Activated CD4-positive, alpha-beta T cell treated with anti-CD3 and anti-CD28 coated beads for 36 hours (primary cell): ENCODE results near the gene SCYGR2. TPM values are rescaled to one million over a fixed set of nuclear protein-coding genes. Genes with fewer than 3 reads are reported as not detected.

ENCODE experiments used
- ATAC-seq: fragments of 200-7000 bp; cut with Tn5 transposase; one replicate; pipeline ENCODE4 v1.10.0; 2021; ENCODE audit warnings: mild to moderate bottlenecking, moderate library complexity
- CTCF ChIA-PET: fragments of 350-600 bp; sonication (Branson Sonifier 250); formaldehyde crosslinking; loops from one replicate; lab custom pipeline; 2021; ENCODE audit warnings: antibody characterized with exemption; lab: Charles Lee
- POLR2A ChIA-PET: fragments of 350-600 bp; sonication (Branson Sonifier 250); formaldehyde crosslinking; loops from one replicate; lab custom pipeline; 2021; ENCODE audit warnings: antibody characterized with exemption, inconsistent platforms; lab: Charles Lee
- DNase-seq: peaks from one replicate; pipeline ENCODE4 v3.0.0-alpha.2; 2020
- H3K27ac Mint-ChIP-seq: one replicate; pipeline ENCODE4 v1.8.0; 2021; ENCODE audit warnings: mixed read lengths
- H3K27me3 Mint-ChIP-seq: one replicate; pipeline ENCODE4 v1.8.0; 2021; ENCODE audit warnings: mixed read lengths
- H3K36me3 Mint-ChIP-seq: one replicate; pipeline ENCODE4 v1.8.0; 2021; ENCODE audit warnings: low read depth, mixed read lengths
- H3K4me1 Mint-ChIP-seq: one replicate; pipeline ENCODE4 v1.8.0; 2021; ENCODE audit warnings: mixed read lengths
- H3K4me3 Mint-ChIP-seq: one replicate; pipeline ENCODE4 v1.8.0; 2021; ENCODE audit warnings: mild to moderate bottlenecking, moderate library complexity, mixed read lengths
- H3K9me3 Mint-ChIP-seq: one replicate; pipeline ENCODE4 v1.8.0; 2021; ENCODE audit warnings: low read depth, mixed read lengths
- intact Hi-C, 2 experiments: fragments of 100-400 bp; cut with DNase I in 1 of 2; cut with micrococcal nuclease in 1 of 2; formaldehyde crosslinking; loops; one replicate each; pipeline versions ENCODE4 v1.14.2 to v1.15.1; 2022 to 2024; cut with DNase I, micrococcal nuclease
- total RNA-seq, 2 experiments: library from RNA; stranded (reverse); gene quantifications; one replicate each; pipeline ENCODE4 v1.2.3, GENCODE V29; 2021

SCYGR2 gene
- total RNA-seq, 2 experiments from 2014 or later = not detected

DNA sequence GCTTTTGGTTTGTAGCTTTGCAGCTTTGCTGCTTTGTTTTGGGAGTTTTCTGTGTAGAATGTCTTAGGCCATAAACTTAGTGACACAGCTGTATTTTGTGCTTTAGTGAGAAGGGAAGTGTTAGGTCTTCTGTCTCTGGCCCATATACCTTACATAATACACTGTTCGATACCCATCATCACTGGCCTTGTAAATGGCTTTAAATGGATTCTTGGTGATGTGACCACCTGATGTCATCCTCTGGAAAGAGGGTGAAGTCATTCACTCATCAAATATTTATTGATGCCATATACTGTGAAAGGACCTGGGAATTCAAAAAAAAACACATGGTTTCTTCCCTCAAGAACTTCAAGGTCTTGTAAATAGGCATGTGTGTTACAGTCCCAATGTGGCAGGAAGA lies 18.9 kb upstream of the SCYGR2 start:
- Mint-ChIP-seq H3K36me3 (peaks cover 6% of the 10 kb centered on the region), H3K4me1 (no peaks in the 10 kb centered on the region), H3K9me3 (peaks cover 13% of the 10 kb centered on the region), H3K4me3 (no peak overlapping the region), H3K27ac (no peak overlapping the region), H3K27me3 (peaks cover 22% of the 10 kb centered on the region)
- ATAC-seq (no peak), DNase-seq (no peak)
- intact Hi-C loops = loop anchor here in 1 of 2 experiments (5.0 kb wide), 1 partner anchor 172 kb away; no protein-coding TSS in a partner anchor
- ChIA-PET POLR2A (no interaction called here), CTCF (interaction anchor here (0.6 to 1.7 kb wide), 3 partner anchors 9 to 1995 kb away, joined by 3 to 4 read pairs (median 3); no protein-coding TSS in a partner anchor)

DNA sequence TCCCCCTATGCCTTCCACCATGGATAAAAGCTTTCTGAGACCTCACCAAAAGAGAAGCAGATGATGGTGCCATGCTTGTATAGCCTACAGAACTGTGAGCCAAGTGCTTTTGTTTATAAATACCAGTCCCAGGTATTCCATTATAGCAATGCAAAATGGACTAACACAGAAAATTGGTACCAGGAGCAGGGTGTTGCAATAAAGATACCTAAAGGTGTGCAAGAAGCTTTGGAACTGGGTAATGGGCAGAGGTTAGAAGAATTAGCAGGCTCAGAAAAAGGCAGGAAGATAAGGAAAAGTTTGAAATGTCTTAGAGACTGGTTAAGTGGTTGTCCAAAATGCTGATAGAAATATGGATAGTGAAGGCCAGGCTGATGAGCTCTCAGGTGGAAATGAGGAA lies 16.3 kb upstream of the SCYGR2 start:
- CTCF ChIA-PET = interaction anchor here (1.6 kb wide), 1 partner anchor 15 kb away, joined by 5 read pairs; no protein-coding TSS in a partner anchor
- no peak for DNase-seq
- no peak for ATAC-seq
- intact Hi-C loops = no loop called here
- no peak overlapping the region for H3K27ac Mint-ChIP-seq
- POLR2A ChIA-PET = no interaction called here
- H3K4me1 Mint-ChIP-seq = no peaks in the 10 kb centered on the region
- no peak overlapping the region for H3K4me3 Mint-ChIP-seq
- H3K27me3 Mint-ChIP-seq = peaks cover 17% of the 10 kb centered on the region
- H3K9me3 Mint-ChIP-seq = peaks cover 13% of the 10 kb centered on the region
- H3K36me3 Mint-ChIP-seq = peaks cover 6% of the 10 kb centered on the region

DNA sequence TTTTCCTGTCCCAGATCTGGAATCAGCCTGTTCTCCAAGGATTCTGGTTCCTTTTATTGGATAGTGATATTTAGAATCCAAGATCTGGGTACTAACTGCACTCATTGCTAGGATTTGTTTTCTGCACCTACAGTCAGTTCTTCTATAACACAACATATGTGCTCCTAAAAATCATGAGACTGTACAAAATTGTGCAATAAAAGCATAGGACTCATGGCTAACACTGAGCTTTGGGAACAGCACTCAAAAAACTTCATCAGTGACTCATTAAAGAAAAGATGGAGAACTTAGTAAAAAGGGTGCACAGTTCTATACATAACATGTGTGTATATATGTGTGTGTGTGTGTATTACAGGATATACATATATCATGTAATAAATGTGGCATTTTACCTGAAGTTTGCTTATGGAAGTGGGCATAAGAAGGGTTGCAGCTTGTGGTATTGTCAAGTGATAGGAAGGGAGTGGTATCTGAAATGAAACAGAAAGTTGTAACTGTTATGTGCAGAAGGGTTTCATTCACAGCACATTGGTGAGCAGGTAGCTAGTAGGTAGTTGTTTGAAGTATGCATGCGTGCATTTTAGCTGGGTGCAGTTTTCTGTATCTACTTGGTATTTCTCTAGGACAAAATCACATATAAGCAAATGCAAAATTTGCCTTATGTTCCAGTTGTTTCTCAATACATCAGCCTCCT lies 5.9 kb upstream of the SCYGR2 start:
- no peaks in the 10 kb centered on the region for H3K36me3 Mint-ChIP-seq
- ATAC-seq = no peak
- DNase-seq = no peak
- POLR2A ChIA-PET = no interaction called here
- no peak overlapping the region for H3K4me3 Mint-ChIP-seq
- H3K9me3 Mint-ChIP-seq = peaks cover 4% of the 10 kb centered on the region
- H3K27ac Mint-ChIP-seq = no peak overlapping the region
- intact Hi-C loops = no loop called here
- H3K27me3 Mint-ChIP-seq = peaks cover 31% of the 10 kb centered on the region
- CTCF ChIA-PET = no interaction called here
- H3K4me1 Mint-ChIP-seq = peaks cover 3% of the 10 kb centered on the region

DNA sequence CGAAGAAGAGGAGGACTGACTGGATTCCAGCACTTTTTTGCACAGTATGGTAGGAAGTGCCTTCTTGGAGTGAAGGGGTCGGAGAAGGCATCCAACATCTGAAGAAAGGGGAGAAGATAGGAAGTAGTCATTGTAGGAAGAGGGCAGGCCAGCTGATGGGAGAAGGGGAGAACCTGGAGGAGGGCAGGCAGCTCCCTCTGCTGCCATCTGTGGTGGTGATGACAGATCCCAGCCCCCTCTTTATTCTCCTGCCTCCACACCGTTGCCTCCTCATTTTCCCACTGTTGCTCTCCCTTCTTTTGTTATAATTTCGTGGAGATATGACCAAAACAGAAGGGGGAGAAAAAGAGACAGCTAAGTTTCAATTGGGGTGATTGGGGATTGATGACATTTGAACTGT lies 2.9 kb upstream of the SCYGR2 start:
- DNase-seq = no peak
- ChIA-PET CTCF (no interaction called here), POLR2A (no interaction called here)
- no peak for ATAC-seq
- Mint-ChIP-seq H3K9me3 (no peaks in the 10 kb centered on the region), H3K4me3 (no peak overlapping the region), H3K27ac (no peak overlapping the region), H3K27me3 (peaks cover 19% of the 10 kb centered on the region), H3K4me1 (peaks cover 3% of the 10 kb centered on the region), H3K36me3 (no peaks in the 10 kb centered on the region)
- intact Hi-C loops = no loop called here

DNA sequence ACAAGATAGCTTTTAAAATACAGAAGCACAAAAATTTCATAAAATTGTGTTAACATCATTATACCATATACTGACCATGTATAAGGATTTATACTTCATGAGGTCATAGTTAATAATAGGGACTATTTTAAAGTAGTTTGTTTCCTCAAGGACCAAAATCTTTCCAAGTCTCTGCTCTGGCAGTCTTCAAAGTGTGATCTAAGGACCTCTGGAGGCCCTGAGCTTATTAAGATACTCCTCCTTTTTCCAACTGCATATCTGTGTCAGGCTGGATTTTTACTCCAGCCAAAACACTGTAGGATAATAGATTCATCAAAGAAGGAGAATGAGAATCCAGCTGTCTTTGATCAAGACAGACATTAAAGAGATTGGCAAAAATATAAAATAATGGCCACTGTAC lies 1.7 kb upstream of the SCYGR2 start:
- ATAC-seq = no peak
- H3K27me3 Mint-ChIP-seq = peaks cover 20% of the 10 kb centered on the region
- no peaks in the 10 kb centered on the region for H3K9me3 Mint-ChIP-seq
- H3K4me3 Mint-ChIP-seq = no peak overlapping the region
- ChIA-PET CTCF (no interaction called here), POLR2A (no interaction called here)
- H3K4me1 Mint-ChIP-seq = peaks cover 3% of the 10 kb centered on the region
- no peak for DNase-seq
- intact Hi-C loops = no loop called here
- H3K36me3 Mint-ChIP-seq = no peaks in the 10 kb centered on the region
- H3K27ac Mint-ChIP-seq = no peak overlapping the region

DNA sequence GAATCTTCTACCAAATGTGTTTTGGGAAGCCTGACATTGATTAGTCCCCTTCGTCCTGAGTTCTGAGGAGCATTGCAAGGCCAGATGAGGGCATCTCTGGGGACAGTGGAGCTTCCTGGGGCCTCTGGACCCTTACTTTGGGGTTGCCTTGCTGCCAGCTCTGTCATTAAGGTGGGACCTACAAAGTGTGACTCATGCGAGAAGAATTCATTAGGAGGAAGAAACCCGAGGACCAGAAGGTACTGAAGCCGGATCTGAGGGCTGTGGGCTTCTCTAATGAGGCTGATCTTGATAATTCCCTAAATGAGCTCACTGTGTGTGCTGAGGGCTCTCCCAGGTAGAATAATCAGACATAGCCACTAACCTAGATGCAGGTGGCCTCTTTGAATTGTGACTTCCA lies 695 bp upstream of the SCYGR2 start:
- POLR2A ChIA-PET = no interaction called here
- intact Hi-C loops = no loop called here

DNA sequence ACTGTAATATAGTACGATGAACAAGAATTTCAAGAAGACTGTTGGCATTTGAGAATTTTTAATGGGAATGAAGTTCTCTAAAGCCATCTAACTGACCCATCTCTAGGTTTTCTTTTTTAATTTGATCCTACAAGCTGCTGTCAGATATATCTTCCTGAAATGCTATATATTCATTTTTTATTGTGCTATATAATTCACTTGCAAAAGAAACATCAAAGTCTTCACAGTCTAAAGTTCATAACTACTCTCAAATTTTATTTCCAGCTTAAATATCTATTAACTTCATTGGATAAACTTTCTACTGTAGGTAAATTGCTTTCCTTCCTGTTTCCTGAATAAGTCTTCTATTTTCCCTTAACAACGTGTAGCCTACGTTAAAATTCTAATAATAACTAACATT lies 3.7 kb downstream of the SCYGR2 start:
- CTCF ChIA-PET = no interaction called here

More for the DNA sequence above, 695 bp upstream of the SCYGR2 start:
- Mint-ChIP-seq H3K9me3 (no peaks in the 10 kb centered on the region), H3K27me3 (peaks cover 17% of the 10 kb centered on the region), H3K4me3 (no peak overlapping the region), H3K36me3 (no peaks in the 10 kb centered on the region), H3K27ac (no peak overlapping the region), H3K4me1 (peaks cover 1% of the 10 kb centered on the region)
- ATAC-seq = no peak
- CTCF ChIA-PET = interaction anchor here (1.0 kb wide), 1 partner anchor 52 kb away, joined by 3 read pairs; no protein-coding TSS in a partner anchor
- DNase-seq = no peak

DNA sequence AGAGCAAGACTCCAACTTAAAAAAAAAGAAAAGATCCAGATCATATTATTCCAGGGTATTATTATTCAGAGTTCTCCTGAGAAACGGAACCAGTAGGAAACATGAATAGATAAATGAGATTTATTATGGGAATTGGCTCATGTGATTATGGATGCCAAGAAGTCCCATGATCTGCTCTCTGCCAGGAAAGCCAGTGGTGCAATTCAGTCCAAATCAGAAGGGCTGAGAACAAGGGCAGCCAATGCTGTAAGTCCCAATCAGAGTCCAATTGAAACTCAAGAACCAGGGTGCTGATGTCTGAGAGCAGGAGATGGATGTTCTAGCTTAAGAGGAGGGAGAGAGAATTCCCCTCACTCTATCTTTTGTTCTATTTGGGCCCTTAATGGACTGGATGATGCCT lies 7.8 kb downstream of the SCYGR2 start:
- intact Hi-C loops = no loop called here
- Mint-ChIP-seq H3K27ac (no peak overlapping the region), H3K4me1 (peaks cover 5% of the 10 kb centered on the region), H3K9me3 (no peaks in the 10 kb centered on the region), H3K27me3 (peaks cover 32% of the 10 kb centered on the region), H3K4me3 (no peak overlapping the region), H3K36me3 (peaks cover 2% of the 10 kb centered on the region)
- CTCF ChIA-PET = no interaction called here
- POLR2A ChIA-PET = no interaction called here
- no peak for DNase-seq
- ATAC-seq = no peak

More for the DNA sequence above, 3.7 kb downstream of the SCYGR2 start:
- intact Hi-C loops = no loop called here
- no peak overlapping the region for H3K27ac Mint-ChIP-seq
- H3K9me3 Mint-ChIP-seq = no peaks in the 10 kb centered on the region
- ATAC-seq = no peak
- no peak for DNase-seq
- H3K27me3 Mint-ChIP-seq = peaks cover 13% of the 10 kb centered on the region
- H3K4me1 Mint-ChIP-seq = no peaks in the 10 kb centered on the region
- no peak overlapping the region for H3K4me3 Mint-ChIP-seq
- H3K36me3 Mint-ChIP-seq = no peaks in the 10 kb centered on the region
- POLR2A ChIA-PET = no interaction called here

DNA sequence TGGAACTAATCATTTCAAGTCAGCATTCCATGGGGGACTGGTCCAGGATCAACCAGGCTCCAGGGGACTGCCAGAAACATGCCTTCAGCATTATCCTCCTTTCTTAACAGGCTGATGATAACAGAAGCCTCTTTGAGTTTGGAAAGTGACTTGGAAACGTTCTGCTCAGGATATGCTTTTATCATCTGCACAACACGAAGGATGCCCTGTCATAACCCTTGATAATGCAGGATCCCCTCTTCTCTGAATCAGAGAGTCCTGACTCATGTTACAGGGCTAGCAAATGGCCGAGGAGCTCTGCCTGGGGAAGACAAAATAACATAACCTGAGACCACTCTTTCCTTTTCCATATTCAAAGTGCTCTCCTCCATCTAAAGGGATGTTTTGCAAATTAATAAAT lies 9.2 kb downstream of the SCYGR2 start:
- POLR2A ChIA-PET = no interaction called here
- peaks cover 2% of the 10 kb centered on the region for H3K36me3 Mint-ChIP-seq
- intact Hi-C loops = no loop called here
- H3K27ac Mint-ChIP-seq = no peak overlapping the region
- H3K4me1 Mint-ChIP-seq = peaks cover 5% of the 10 kb centered on the region
- ATAC-seq (no peak), DNase-seq (no peak)
- no peaks in the 10 kb centered on the region for H3K9me3 Mint-ChIP-seq
- peaks cover 31% of the 10 kb centered on the region for H3K27me3 Mint-ChIP-seq
- H3K4me3 Mint-ChIP-seq = no peak overlapping the region
- CTCF ChIA-PET = no interaction called here

DNA sequence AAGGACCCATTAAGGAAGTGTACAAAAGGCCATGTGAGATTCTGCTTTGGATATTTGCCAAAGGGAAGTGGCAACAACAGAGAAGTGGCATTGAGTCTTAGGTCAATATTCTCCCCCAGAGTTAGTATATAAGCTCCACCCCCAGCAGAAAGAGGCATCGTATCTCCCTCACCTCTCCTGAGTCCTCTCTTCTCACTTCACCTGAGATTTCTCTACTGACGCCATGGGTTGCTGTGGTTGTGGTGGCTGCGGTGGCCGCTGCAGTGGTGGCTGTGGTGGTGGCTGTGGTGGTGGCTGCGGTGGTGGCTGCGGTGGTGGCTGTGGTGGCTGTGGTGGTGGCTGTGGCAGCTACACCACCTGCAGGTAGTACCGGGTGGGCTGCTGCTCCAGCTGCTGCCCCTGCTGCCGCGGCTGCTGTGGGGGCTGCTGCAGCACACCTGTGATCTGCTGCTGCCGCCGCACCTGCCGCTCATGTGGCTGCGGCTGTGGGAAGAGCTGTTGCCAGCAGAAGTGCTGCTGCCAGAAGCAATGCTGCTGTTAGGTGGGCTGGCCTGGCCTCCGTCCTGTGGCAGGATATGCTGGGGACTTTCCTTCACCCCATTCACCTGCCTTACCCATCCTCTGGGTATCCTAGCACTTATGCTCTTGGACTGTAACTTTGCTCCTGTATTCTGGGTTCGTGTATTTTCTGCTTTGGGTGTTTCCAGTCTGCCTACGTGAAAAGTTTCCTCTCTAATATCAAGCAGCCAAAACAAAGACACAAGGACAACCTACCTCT lies 10.1 kb downstream of the SCYGR2 start:
- Mint-ChIP-seq H3K27me3 (peaks cover 31% of the 10 kb centered on the region), H3K4me1 (peaks cover 5% of the 10 kb centered on the region), H3K27ac (no peak overlapping the region), H3K4me3 (peak overlapping the region; percentile 23), H3K9me3 (no peaks in the 10 kb centered on the region), H3K36me3 (peaks cover 2% of the 10 kb centered on the region)
- DNase-seq (no peak), ATAC-seq (no peak)
- intact Hi-C loops = no loop called here
- ChIA-PET CTCF (interaction anchor here (0.7 kb wide), 1 partner anchor 353 kb away, joined by 4 read pairs; no protein-coding TSS in a partner anchor), POLR2A (no interaction called here)

DNA sequence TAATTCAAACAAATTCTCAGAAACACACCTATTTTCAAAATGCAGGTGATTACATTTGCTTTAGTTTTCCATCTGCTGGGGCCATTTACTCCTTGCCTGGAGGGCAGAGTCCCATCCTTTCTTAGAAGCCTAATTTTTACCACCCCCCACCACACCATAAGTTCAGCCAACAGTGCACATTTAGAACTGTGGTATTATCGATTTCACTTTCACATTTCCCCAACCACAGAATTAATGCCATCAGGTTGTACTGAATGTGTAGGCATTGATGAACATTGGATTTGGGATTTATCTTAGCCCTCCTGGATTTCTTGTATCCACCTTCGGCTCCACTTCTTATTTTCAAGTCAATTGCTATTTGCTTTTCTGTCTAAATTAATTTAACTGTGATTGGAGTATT lies 11.4 kb downstream of the SCYGR2 start:
- CTCF ChIA-PET = no interaction called here
- ATAC-seq = no peak
- H3K27me3 Mint-ChIP-seq = peaks cover 31% of the 10 kb centered on the region
- H3K27ac Mint-ChIP-seq = no peak overlapping the region
- no peaks in the 10 kb centered on the region for H3K9me3 Mint-ChIP-seq
- POLR2A ChIA-PET = no interaction called here
- peaks cover 5% of the 10 kb centered on the region for H3K4me1 Mint-ChIP-seq
- intact Hi-C loops = no loop called here
- H3K4me3 Mint-ChIP-seq = no peak overlapping the region
- peaks cover 2% of the 10 kb centered on the region for H3K36me3 Mint-ChIP-seq
- DNase-seq = no peak
